Effector CD8-positive, alpha-beta T cell (primary cell): ENCODE measurements around the gene PCBP3.

Source experiments
- DNase-seq: peaks from one replicate; lab custom pipeline; 2025; lab: John Stamatoyannopoulos, UW

Gene PCBP3

DNA sequence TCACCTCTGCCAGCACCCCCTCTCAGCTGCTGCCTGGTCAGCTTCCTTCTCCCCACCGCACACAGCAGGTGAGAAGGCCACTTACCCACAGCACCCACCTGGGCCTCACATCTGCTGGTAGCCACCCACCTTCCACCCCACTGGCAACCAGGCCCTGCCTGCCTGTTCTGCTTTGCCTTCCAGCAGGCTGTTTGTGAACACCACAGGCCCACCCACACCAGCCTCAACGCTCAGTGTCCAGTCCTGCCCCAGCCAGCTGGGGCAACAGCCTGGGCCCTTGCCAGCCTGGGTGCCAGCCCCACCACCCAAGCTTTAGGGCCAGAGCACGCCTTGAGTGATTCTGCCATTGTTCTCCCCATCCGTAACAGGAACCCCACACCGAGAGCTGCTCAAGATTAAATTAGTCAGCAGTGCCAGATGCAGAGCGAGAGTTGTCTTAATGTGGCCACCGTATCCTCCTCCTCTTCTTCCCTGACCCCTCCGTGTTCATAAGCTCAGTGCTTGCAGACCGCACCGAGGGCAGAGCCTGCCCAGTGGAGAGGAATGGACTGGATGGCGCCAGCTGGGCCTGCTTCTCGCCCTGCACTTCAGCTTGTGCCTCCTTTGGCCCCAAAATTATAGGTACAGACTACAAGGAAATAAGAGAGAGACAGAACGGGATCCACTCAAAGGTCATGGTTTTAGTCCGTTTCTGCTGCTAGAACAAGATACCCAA lies 217.8 kb downstream of the PCBP3 start:
- DNase-seq: no peak

GRCh38 chr21:45862543-45863207 lies 219.2 kb downstream of the PCBP3 start:
- DNase-seq: no peak

DNA sequence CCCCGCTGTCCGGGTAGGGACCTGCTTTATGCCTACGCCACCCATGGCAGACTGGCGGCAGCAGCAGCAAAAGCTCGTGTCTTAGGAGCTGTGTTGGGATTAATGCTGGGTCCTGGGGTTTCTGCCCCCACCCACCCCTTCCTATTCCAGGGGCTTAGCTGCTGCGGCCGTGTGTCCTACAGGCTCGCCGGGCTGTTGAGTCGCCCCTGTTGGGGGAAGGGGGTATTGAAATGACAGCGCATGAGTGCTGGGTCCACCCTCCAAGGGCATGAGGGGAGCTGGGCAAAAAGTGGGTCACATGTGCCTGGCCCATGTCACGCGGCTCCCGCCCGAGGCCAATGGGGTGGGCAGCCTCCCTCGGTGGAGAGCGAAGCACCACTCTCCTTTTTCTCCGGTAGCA lies 219.7 kb downstream of the PCBP3 start:
- no peak for DNase-seq

GRCh38 chr21:45863751-45864150 lies 220.2 kb downstream of the PCBP3 start:
- no peak for DNase-seq

DNA sequence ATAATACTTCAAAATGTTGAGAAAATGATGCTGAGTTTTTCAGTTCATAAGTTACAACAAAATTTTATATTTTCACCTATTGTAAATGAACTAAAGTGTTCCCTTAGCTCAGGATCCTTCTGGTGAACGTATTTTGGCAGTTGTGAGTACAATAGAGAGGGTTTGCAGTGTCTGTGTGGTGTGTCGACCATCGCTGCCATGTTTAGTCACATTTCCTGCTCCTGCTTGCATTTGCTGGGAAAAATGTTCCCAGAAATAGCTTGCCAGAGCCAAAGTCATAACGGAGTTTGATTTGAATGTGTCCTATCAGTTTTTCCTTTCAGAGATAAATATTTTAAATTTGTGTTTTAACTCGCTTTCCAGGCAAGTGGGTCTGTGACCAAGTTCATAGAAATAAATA lies 220.9 kb downstream of the PCBP3 start:
- DNase-seq: no peak

DNA sequence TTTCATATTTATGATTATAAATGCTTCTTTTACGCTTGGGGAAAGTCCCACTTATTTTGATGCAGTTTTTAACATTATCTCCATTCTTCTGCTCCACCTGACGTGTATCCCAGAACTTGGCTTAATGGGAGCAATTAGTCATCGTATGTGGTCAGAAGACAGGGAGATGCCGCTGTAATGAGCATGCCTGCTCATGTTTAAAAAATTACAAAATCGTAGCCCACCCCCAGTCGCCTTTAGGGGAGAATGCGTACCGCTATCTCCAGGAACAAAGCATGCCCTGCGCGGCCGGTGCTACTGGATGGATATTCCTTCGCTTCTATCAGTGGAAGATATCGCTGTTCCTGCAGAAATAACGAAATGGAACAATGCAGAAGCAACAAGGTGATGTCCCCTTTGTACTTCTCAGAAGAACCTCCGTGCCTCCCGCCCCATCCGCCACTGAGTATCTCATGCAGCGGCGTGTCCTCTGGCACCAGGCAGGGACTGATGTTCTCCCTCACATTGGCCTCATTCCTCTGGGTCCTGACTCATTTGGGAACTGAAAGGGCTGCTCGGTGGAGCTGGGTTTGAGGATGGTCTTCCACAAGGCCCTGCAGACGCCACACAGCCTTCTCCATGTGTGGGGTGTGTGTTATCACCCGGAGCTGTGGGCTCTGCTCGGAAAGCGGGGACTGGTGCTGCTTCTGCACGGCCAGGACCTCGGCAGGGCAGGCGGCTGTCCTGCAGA lies 221.7 kb downstream of the PCBP3 start:
- no peak for DNase-seq

DNA sequence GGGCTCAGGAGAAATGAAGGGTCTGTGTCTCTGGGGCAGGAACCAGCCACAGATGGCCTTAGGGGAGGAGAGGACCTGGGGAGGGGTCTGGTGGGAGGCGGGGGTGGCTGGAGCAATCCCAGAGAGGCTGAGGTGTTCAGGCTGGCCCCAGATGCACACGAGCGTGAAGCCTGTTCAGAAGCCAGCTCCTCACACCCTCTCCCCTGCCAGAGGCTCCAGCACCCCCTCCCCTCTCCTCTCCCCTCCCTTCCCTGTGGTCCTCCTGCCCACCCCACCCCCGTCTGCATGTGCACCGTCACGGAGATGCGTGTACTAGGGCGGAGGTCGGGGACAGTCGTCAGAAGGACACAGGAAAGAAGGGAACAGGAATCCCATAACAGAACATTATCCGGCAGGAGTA lies 223.0 kb downstream of the PCBP3 start:
- DNase-seq: no peak

- DNase-seq: no peak
Observed at GRCh38 chr21:45867041-45867666, 223.6 kb downstream of the PCBP3 start.

- DNase-seq: no peak
Observed at GRCh38 chr21:45867671-45868081, 224.2 kb downstream of the PCBP3 start.

DNA sequence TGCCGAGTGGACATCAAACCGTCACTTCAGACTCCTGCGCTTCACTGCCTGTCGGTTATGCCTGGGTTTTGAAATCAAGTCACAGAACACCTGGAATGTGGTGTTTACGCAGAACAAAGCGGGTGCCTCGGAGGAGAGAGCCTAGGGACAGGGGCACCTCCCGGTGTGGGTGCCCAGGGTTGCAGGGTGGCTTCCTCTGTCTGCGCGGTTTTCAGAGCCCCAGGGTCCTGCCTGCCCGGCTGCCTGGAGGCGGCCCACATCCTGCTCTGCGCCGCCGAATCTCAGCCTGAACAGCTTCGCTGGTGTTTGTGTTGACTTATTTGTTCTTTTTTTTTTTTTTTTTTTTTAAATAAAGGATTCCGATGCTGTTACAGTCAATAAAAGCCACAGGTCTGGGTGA lies 224.6 kb downstream of the PCBP3 start:
- no peak for DNase-seq

- no peak for DNase-seq
Observed at GRCh38 chr21:45868488-45868887, 225.0 kb downstream of the PCBP3 start.

- no peak for DNase-seq
Observed at GRCh38 chr21:45869121-45870007, 225.8 kb downstream of the PCBP3 start.

- no peak for DNase-seq
Observed at GRCh38 chr21:45870421-45870820, 226.9 kb downstream of the PCBP3 start.

DNA sequence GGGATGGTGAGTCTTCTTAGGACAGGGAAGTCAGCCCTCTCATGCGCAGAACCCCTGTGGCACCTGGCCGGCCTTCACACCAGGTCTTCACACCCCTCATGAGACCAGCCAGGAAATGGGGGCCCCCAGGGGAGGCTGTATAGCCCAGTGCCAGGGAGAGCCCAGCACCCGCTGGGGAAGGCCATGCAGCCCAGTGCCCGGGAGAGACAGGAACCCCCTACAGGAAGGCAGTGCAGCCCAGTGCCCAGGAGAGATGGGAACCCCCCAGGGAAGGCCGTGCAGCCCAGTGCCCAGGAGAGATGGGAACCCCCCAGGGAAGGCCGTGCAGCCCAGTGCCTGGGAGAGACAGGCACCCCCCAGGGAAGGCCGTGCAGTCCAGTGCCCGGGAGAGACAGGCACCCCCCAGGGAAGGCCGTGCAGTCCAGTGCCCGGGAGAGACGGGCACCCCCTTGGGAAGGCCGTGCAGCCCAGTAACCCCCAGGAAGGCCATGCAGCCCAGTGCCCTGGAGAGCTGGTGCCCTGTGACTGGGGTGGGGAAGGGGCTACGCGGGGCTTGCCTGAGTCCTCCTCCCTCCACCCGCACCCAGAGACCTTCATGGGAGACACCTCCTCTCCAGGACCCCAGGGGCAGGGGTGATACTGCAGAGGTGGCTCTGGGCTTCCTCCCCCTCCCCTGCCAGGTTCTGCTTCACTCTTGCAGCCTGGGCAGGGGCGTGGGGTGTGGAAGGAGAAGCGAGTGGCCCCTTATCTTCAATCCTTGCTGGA lies 227.5 kb downstream of the PCBP3 start:
- no peak for DNase-seq

DNA sequence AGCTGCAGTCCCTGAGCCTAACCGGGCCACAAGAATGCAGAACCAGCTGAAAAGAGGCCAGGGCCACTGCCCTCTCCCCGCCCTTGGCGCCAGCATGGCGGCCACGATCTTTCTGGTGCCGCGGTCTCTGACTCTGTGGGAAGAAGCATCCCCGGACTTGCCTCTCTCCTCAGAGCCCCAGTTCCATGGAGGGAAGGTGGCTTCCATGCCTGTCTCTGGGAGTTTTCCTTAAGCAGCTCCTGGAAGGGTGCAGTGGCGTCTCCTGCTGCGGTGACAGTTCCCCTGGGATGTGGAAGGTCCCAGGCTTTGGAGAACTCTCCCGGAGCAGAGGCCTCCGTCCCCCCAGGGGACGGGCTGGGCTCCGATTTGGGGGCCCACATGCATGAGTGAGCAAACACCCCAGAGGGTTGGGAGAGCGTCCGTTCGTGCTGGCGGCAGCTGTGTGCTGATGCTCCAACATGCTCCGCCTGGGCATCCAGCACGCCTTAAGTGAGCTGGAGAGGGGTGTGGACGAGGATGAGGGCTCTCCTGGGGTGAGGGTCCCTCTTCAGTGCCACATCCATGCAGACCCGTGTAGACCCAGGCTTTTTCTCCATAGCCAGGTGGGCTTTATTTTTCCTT lies 228.2 kb downstream of the PCBP3 start:
- DNase-seq: no peak

GRCh38 chr21:45872471-45872870 lies 228.9 kb downstream of the PCBP3 start:
- DNase-seq: no peak

- no peak for DNase-seq
Observed at GRCh38 chr21:45872902-45873301, 229.4 kb downstream of the PCBP3 start.

- DNase-seq: no peak
Observed at GRCh38 chr21:45873418-45873817, 229.9 kb downstream of the PCBP3 start.

DNA sequence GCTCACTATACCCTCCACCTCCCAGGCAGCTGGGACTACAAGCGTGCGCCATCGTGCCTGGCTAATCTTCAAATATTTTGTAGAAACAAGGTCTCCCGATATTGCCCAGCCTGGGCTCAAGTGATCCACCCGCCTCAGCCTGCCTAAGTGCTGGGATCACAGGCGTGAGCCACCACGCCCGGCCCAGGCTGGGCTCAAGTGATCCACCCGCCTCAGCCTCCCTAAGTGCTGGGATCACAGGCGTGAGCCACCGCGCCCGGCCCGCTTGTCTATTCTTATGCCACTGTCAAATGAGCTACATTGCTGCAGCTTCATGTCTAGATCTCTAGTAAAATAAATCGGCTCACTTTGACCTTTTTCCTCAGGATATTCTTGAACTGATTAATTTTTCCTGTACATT lies 230.3 kb downstream of the PCBP3 start:
- no peak for DNase-seq

- DNase-seq: no peak
Observed at GRCh38 chr21:45874716-45875415, 231.3 kb downstream of the PCBP3 start.
